ENCODE results near the gene ZC2HC1B.
"Not testable (repeated sequence)": the region's sequence is repeated elsewhere in the genome, so short reads cannot be mapped to it uniquely, and the experiment has no call there.

ZC2HC1B gene, protein sequence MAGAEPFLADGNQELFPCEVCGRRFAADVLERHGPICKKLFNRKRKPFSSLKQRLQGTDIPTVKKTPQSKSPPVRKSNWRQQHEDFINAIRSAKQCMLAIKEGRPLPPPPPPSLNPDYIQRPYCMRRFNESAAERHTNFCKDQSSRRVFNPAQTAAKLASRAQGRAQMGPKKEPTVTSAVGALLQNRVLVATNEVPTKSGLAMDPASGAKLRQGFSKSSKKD

DNA sequence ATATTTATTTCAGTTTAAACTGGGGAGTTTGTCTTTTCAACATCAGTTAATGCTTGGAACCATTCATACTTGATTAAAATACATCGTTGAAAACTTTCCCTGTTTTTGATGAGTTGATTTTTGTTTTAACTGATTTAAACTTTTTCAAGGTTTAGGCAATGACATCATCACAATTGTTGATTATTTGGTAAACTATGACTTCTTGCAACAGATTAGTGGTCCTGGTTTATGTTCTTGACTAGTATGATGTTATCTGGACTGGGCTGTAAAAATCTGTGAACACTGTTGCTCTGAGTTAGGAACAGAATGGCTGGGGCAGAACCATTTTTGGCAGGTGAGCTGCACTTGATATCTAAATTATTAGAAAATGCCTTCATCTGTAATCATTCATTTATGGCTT is at the start of gene ZC2HC1B:
Gene ZC2HC1B (plus strand): TSS at position 241 of the 400 bp plus-strand sequence. CDS start 66 bp downstream, at position 307.
- DNase-seq, result no peak

DNA sequence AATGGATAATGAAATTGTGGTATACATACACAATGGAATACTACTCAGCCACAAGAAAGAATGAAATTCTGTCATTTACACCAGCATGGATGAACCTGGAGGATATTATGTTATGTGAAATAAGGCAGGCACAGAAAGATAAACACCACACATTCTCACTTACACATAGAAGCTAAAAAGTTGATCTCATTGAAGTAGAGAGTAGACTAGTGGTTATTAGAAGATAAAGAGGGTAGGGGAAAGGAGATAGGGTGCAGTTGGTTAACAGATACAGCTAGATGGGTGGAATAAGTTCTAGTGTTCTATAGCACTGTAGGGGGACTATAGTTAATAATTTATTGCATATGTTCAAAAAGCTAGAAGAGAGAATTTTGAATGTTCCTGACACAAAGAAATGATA is 46.7 kb upstream of the ZC2HC1B start:
- DNase-seq, result no peak

DNA sequence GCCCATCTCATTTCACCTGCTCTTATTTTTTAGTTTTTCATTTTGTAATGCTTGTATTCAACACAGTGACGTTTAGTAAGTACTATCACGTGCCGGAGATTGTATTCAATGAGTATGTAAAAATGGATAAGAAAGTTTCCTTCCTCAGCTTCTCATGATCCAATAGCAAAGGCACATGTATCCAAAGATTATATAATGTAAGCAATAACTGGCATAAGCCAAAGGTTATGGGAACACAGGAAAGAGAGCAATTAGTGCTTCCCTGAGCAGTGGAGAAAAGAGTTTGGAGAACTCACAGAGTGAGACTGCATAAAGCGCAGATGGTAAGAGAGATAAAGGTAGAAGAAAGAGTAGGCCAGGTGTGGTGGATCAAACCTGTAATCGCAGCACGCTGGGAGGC is 42.9 kb upstream of the ZC2HC1B start:
- DNase-seq, result no peak

DNA sequence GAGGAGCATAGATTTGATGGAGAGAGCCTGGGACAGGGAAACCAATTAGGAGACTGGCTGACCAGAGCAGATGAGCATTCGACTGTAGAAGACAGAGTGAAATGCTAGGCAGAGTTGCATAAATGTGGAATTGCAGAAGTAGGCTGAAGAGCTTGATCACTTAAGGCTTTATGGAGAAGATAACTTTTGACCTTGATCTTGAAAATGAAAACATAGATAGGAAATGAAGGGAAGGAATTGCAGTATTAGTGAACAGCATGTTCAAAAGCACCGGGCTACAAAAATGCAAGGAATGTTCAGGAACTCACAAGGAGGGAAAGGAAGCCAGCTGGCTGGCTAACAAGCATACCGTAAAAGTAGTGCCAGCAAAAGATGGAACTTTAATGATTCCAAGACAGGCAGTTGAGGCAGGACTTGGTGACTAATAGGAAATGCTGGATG is 41.7 kb upstream of the ZC2HC1B start:
- no peak for DNase-seq

DNA sequence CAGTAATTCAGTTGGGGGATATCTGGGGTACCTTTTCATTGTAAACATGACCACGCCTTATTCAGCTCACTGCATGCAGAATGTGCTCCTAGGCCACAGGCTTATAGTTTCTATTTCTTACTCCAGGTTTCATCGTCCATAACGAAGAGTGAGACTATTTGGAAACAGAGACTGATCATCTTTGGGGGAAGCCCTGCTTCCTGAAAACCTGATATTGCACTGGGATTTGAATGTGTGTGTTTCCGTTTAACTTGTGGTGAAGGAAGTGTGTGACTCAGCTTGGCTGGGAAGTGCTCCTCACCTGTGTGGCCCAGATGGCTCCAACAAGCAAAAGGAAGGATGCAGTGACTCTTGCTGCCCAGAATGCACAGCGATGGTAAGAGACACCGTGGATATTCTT is 40.7 kb upstream of the ZC2HC1B start:
- no peak for DNase-seq

DNA sequence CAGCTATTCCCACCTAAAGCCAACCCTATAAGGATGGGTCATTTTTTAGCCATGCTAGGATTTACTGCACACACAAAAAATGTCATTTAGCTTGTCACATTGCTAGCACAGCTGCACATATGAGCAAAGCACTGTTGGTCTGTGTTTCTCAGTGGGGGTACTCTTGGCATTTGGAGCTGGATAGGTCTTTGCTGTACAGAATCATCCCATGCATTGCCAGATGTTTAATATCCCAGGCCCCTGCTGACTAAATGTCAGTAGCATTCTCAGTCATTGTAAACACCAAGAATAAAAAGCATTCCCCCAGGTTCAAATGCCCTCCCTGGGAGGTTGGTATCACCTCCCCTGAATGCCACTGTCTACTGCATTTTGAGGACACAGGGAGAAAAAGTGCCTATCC is 35.7 kb upstream of the ZC2HC1B start:
- DNase-seq, result no peak

DNA sequence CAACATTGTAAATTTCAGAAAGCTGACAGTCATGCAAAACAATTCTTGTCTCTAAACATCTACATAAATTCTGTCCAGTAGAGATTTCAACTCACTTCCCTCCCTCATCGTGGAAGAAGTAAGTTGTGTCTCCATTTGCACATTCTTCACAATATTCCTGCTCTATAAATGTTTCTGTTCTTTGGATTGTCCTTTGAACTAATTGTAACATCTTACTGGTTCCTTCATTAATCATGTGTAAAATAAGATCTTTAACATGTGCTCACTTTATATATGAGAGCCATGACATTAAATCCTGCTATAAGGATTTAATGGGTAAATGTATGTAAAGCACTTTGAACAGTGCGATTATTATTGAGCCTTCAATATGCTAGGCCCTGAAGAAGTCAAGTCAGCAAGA is 28.1 kb upstream of the ZC2HC1B start:
- DNase-seq, result no peak

DNA sequence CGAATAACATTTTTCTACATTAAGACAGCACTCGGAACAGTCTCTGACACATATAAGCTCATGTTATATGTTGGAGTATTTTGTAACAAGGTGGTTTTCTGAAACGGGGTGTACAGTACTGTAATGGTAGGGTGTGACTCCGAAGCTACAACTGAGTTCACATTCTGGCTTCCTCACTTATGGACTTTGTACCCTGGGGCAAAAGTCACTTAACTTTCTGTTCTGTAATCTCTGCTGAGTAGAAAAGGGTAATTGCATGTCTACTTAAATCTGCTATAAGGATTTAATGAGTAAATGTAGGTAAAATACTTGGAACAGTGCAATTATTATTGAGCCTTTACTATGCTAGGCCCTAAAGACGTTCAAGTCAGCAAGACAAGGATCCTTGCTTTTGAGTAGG is 25.9 kb upstream of the ZC2HC1B start:
- DNase-seq, result no peak

DNA sequence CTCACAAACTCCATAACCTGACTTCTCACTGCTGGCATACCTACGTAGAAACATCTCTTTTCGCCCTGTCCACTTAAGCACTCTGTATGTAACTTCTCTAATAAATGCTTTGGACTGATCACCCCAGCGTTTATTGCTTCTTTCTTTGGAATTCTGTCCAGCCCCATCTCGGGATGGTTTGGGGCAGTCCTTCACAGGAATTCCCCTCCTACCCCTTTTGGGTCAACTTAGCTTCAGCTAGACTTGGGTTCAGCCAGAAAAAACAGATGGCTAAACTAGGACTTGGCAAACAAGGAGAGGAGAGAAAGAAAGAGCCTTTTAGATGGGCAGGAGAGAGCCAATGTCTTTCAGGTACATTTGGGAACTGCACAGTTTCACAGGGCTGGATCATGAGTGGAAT is 25.1 kb upstream of the ZC2HC1B start:
- no peak for DNase-seq

DNA sequence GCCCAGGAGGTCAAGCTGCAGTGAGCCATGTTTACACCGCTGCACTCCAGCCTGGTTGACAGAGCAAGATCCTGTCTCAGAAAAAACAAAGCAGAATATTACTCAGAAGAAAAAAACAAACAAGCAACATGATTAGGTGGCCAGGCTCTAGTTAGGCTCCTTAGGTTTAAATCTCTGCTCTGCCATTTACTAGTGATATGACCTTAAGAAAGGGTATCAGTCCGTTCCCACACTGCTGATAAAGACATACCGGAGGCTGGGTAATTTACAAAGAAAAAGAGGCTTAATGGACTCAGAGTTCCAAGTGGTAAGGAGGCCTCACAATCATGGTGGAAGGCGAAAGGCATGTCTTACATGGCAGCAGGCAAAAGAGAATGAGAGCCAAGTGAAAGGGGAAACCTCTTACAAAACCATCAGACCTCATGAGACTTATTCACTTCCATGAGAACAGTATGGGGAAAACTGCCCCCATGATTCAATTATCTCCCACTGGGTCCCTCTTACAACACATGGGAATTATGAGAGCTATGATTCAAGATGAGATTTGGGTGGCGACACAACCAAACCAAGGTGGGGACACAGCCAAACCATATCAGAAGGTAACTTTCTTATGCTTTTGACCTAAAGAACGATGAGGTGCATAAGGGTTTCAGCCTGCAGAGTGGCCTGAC is 23.5 kb upstream of the ZC2HC1B start:
- no peak for DNase-seq

DNA sequence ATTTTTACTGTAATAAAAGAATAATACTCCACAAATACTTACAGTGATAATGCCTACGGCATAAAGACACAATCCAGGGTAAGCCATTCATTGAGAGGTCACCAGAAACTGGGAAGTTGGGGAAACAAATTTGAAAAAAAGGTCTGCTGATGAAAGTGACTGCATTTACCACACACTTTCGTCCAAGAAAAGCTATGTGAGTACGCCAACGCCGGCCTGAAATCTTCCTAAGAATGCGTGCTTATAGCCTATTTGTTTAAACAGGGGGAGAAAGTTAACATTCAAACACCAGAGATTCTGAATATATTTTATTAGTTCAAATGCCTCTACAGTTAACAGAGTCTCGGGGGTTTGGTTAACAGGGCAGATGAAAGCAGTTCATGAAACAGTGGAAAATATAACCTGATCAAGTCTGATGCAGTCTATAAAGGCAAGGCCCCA is 21.8 kb upstream of the ZC2HC1B start:
- no peak for DNase-seq

DNA sequence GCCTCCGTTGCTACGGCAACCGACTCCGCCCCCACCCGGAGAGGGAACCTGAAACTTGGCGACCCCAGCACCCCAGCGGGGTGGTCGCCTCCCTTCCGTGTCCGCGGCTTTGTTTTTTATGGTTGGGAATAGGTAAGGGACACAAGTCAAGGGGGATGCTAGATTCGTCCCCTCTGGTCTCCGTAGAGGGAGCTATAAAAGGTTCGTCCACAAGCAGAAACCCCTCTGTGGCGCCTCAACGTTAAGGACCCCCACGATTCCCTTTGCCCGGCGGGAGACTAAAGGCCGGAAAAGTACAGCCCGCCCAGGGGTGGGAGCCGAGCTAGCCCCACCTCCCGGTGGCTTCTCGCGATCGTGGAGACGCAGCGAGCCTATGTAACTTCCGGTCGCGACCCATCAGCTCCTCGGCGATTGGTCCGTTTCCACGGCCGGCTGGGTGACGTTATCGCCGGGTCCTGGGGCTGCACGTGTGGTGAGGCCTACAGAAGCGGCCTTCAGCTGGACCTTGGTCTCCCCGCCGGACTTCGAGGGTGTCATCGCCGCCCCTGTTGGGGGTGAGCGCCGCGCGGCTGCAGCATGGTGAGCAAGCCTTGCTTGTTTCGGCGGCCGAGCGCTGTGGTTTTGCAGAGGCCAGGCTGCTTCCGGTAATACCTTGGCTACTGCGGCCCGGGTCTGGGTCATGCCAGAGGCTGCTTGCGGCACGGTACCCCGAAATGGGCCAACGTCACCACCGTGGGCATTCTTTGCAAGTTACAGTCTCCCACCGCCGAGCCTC is 21.2 kb upstream of the ZC2HC1B start, which contains the start of gene LTV1:
Gene LTV1 (plus strand): TSS at position 437 of the 775 bp plus-strand sequence. CDS start 140 bp downstream, at position 577.
- DNase-seq, result peak; percentile 83

DNA sequence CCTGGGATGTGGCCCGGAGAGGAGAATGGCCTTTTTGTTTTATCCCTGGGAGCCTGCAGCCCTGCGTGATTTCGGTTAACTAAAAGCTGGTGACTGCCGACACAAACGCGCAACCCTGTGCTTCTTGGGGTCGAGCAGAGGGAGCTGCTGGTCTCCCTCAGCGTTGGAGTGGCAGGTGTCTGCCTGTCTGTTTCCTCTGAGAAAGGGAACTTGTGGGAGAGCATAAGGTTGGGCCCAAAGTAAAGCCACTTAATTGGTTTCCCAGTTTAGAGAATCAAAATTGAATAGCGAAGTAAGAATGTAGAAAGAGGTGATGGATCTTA is 20.6 kb upstream of the ZC2HC1B start:
- DNase-seq, result no peak

DNA sequence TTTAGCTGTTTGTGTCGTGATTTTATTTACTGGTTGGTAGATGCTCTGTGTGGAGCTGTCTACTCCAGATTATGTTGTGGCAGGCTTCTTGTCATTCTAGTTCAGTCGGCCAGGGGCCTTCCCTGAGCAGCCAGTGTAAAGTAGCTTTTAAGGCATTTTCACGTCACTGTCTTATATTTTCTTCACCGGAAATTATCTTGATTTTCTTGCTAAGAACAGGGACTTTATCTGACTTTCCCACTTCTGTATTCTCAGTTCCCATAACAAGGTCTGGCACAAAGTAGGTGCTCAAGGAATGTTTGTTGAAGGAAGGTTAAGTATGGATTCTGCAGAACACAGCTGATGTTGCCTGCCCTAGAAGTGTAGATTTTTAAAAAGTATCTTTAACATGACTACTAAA is 20.3 kb upstream of the ZC2HC1B start:
- DNase-seq, result no peak

DNA sequence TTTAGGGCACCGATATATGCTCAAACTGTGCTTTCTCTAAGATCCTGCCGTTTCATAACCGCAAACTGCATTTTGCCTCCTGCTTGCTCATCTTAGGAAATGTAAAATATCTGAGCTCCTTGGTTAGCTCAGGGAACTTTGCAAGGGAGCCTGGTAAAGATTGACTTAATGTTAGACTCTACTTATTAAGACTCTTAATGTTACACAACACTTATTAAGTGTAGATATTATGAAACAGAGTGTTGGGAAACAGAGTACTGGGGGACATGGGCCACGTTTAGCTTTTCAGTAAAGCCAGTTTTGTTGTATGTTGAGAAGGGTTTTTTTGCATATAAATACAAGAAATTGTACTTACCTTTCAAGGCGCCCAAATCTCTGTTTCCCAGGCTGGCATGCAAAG is 19.2 kb upstream of the ZC2HC1B start:
- no peak for DNase-seq

DNA sequence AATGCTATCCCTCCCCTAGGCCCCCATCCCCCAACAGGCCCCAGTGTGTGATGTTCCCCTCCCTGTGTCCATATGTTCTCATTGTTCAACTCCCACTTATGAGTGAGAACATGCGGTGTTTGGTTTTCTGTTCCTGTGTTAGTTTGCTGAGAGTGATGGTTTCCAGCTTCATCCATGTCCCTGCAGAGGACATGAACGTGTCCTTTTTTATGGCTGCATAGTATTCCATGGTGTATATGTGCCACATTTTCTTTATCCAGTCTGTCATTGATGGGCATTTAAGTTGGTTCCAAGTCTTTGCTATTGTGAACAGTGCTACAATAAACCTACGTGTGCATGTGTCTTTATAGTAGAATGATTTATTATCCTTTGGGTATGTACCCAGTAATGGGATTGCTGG is 12.6 kb upstream of the ZC2HC1B start:
- DNase-seq, result not testable (repeated sequence)

DNA sequence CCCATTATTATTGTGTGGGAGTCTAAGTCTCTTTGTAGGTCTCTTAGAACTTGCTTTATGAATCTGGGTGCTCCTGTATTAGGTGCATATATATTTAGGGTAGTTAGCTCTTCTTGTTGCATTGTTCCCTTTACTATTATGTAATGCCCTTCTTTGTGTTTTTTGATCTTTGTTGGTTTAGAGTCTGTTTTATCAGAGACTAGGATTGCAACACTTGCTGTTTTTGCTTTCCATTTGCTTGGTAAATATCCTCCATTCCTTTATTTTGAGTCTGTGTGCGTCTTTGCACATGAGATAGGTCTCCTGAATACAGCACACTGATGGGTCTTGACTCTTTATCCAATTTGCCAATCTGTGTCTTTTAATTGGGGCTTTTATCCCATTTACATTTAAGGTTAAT is 9.2 kb upstream of the ZC2HC1B start:
- DNase-seq, result not testable (repeated sequence)

DNA sequence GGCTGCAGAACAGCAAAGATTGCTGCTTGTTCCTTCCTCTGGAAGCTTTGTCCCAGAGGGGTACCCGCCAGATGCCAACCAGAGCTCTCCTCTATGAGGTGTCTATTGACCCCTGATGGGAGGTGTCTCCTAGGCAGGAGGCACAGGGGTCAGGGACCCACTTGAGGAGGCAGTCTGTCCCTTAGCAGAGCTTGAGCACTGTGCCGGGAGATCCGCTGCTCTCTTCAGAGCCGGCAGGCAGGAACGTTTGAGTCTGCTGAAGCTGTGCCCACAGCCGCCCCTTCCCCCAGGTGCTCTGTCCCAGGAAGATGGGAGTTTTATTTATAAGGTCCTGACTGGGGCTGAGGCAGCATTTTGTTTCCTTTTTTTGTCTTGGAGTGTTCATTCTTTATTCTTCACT is 7.5 kb upstream of the ZC2HC1B start:
- DNase-seq, result not testable (repeated sequence)

DNA sequence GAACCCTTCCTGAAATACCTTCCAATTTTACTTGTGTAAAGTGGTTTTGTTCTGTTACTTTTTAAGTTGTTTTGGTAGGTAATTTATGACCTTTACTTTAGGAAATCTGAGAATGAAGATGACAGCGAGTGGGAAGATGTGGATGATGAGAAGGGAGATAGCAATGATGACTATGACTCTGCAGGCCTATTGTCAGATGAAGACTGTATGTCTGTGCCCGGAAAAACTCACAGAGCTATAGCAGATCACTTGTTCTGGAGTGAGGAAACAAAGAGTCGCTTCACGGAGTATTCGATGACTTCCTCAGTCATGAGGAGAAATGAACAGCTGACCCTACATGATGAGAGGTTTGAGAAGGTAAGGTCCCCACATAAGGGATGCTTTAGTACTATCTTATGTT is 6.6 kb upstream of the ZC2HC1B start:
- DNase-seq, result no peak

DNA sequence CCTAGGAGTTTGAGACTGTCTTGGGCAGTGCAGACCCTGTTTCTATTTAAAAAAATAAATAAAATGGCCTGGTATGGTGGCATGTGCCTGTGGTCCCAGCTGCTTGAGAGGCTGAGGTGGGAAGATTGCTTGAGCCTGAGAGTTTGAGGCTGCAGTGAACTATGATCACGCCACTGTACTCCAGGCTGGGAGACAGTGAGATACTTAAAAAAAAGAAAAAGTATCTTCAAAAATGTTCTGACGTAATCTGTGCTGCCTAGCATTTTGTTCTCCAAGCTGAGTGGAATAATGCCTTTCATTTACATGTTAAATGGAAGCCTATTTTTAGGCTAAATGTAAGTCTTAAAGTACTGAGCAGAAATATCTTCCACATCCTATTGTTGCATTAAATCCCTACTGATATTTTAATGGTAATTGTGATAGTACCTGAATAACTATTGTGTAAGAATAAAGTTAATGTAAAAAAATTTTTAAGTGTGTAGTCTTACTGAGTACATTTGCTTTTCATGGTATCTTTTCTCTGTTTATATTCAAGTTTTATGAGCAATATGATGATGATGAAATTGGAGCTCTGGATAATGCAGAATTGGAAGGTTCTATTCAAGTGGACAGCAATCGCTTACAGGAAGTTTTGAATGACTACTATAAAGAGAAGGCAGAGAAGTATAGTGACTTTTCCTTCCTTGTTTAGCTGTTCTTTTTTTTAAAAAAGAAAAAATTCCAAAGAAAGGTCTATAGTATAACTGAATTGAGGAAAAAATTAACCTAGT is 4.2 kb upstream of the ZC2HC1B start:
- DNase-seq, result no peak

DNA sequence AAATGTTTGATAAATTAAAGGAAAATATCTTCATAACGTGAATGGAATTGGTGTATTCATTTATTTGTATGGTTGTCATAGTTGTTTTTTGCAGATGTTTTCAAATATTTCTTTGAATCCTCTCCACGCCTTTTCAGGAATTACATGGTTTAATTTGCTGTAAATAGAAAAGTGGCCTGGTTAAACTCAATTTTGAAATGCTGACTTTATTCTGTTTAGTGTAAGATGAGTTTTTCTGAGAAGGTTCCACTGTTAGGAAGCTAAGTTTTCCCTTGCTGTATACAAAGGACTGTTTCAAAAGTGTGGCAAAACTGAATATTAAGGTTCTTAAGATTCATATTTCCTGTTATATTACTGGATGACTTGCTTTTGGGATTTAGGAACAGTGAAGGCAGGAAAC is 503 bp upstream of the ZC2HC1B start:
- DNase-seq, result no peak

DNA sequence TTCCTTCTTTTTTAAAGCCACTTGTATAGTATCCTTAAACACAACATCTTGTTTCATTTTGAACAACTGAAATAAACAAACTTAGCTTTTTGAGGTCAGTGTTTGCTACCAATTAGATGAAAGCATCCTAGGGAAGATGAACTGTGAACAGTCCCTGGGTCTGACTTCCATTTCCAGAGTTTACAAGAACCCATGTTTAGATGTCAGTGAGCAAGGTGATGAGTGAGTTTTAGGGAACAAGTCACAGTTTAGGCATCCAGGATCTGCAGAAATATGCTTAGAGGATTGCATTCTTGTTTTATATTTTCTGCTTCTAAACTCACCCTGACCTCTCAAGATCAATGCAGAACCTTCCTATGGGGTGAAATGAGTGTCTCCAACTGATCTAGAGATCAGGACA is 3.0 kb downstream of the ZC2HC1B start:
- DNase-seq, result no peak

DNA sequence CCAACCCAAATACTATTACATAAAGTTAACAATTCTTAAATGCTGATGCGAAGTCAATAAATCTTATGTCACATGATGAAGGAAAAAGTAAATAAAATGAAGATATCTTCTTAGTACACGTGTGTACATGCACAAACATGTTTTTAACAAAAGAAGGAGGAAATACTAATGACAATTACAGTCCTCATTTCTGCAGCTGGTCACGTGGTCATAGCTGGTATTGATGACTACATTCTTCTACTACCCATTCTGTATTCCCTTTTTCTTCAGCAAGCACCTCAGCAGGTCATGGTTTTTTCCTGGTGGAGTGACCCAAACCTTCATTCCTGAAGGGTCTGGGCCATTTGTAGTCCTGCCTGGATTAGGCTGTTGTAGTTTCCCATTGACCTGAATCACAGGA is 4.5 kb downstream of the ZC2HC1B start:
- DNase-seq, result not testable (repeated sequence)

All from NCI-H748 treated with DMSO at 0.1 percent for 48 hours (cell line).